ENCODE results near the gene RCSD1.

RCSD1 gene

DNA sequence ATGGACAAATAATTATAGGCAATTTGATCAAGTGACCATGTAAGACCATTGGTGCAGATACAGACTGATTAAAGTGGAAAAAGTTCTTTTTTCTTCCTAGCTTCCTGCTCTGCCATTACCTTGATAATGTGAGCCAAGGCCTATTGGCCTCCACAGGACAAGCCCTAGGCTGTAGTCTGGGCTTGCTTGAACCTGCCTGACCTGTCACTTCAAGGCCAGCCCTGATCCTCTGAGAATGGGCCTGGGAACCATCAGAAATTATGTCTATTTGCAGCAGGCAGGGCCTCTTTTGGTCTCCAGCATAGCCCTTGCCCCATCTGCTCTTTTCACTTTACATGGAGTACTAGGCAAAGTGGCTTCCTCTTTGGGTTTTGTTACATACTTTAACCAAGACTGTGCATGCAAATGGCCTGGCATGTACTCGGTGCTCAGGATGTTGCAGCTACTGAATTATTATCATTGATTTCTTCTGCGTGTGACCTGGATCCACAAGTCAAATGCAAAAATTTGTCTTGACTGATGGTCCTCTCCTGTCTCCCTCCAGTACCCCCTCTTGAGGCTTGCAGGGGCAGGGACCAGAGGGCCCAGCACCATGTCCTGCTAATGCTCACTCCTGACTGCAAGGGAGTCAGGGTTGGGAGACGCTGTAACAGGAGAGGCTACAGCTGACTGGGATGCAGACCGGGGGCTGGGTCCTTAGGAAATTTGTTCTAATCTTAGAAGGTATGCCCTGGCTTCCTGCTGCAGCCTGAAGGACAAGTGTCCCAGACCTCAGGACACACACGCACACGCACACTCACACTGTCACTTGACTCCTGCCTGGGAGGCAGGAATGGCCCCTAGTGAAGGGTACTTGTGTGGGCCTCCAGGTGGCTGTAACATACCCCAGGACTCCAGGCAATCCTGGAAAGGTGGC is 39.4 kb downstream of the RCSD1 start:
- DNase-seq: no peak

DNA sequence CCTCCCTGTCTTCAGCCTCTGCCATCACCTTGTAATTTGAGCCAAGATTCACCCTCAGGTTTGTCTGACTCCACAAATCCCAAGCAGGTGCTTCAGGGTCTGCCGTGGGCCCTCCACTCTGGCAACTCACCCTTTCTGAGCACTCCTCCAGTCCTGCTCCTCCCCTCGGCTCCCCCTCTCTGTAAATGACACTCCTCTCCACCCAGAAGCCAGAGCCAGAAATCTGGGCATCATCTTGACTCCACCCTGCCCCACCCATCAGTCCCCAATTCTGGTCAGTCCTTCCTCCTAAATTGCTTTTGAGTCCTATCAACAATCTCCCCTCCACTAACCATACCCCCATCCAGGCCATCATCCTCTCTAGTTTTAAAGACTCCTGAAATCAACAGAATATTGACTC is 40.5 kb downstream of the RCSD1 start:
- no peak for DNase-seq

DNA sequence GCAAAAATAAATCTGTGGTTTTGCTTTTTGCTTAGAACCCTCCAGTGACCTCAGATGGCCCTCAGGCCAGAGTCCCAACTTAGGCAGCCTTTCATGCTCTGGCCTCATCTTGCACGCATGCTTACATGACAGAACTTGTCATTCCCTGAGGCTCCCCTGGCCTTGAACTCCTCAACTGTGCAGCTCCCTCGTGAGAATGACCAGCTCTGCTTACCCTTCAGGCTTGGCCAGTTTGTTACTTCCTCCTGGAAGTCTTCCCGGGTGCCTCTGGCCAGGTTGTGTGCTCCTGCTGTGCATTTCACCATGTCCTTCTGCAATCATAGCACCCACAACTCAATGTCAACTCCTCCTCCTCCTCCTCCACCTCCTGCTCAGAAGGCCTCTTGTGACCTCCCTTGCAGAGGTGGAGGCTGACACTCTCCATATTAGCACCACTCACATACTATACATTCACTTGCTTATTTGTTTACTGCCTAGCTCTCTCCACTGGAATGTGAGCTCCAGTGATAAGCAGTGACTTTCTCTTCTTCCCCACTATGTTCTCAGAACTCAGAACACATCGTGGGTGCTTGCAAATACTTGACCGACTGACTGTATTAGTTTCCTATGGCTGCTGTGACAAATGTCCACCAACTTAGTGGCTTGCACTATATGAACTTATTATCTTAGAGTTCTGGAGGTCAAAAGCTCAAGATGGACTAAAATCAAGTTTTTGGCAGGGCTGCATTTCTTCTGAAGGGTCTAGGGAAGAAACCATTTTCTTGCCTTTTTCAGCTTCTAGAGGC is 41.9 kb downstream of the RCSD1 start:
- DNase-seq: no peak

DNA sequence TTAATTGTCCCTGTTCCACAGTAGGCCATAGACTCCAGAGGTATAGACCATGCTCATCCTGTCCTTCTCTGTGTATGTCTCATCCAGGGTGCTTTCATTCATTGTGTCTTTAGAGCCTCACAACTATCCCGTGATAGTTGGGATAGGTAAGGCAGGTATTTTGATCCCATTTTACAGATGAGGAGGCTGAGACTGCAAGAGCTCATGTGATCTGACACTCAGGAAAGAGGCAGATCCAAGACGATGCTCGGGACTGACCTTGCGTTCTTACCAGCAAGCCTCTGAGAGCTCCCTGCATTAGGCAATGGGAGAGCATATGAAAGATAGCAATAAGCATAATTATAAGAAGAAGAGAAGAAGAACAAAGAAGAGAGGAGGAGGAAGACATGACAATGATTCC is 42.8 kb downstream of the RCSD1 start:
- DNase-seq: no peak

DNA sequence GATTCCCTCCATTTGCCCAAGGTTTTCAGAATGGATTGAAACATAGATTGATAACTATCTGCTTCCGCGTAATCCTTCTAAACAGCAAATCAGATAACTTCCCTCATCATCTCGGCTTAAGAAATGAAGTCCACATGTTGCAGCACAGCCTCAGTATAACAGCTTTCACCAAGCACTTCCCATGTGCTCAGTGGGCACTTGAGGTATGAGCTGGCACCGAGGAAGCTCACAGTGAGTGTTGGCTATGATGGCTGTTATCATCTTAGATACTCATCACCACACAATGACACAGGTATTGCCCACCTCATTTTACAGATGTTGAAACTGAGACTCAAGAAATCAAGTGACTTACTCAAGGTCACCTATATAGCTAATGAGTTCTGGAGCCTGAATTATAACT is 43.2 kb downstream of the RCSD1 start:
- DNase-seq: no peak

DNA sequence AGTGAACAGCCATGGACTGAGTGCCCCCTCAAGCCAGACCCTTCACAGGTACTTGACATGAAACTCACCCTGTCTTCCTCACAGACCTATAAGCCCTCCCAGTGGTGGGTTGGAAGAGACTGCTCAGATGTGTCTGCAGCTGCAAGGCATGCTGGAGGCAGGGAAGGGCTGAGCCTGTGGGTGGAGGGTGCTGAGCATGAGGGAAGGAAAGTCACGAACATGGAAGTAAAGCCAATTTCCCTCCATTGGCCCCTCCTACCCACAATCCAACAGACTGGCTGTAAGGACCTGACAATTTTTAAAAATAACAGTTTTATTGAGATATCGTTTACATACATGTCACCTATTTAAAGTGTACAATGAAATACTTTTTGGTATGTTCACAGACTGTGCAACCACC is 44.1 kb downstream of the RCSD1 start:
- no peak for DNase-seq

DNA sequence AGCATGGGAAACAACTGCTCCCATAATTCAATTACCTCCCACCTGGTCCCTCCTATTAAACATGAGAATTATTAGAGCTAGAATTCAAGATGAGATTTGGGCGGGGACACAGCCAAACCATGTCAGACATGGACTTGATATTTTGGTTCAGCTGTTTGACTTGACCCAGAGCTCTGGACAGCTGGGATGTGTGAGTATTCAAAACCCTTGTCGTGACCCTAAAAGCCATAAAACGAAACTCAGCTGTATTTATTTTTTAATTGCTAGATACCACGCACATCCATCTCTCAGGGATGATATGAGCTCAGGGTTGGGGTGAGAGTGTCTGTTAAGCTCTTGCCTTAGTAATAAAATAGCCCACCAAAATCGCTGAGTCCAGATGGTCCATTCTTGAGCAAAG is 45.4 kb downstream of the RCSD1 start:
- no peak for DNase-seq

DNA sequence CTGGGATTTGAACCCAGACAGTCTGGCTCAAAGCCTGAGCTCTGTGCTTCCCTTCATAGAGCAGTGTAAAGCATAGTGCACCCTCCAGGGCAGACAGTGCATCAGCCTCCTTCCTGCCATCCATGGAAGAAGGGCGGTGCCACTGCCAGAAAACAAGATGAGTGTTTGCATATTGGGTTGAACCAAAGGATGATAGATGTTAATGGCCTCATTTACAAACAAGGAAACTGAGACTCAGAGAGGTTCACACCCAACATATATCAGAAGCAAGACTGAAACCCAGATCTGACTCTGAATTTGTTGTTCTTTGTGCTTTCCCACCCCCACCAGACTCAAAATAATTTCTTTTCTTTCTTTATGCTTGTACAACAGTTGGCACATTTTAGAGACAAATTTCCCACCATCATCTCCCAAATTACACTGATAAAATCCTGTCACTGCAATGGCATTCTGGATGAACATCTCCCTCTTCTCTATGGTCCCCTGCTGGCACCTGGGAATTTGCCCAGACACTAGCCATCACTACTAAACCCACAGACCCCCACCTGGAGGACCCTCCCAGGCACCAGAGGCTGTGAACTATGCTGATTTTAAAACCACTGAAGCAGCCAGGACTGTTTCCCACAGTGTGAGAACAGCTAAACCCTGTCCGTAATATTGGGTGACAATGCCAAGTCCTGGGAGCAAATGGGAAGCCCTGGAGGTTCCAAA is 46.3 kb downstream of the RCSD1 start:
- DNase-seq: no peak

DNA sequence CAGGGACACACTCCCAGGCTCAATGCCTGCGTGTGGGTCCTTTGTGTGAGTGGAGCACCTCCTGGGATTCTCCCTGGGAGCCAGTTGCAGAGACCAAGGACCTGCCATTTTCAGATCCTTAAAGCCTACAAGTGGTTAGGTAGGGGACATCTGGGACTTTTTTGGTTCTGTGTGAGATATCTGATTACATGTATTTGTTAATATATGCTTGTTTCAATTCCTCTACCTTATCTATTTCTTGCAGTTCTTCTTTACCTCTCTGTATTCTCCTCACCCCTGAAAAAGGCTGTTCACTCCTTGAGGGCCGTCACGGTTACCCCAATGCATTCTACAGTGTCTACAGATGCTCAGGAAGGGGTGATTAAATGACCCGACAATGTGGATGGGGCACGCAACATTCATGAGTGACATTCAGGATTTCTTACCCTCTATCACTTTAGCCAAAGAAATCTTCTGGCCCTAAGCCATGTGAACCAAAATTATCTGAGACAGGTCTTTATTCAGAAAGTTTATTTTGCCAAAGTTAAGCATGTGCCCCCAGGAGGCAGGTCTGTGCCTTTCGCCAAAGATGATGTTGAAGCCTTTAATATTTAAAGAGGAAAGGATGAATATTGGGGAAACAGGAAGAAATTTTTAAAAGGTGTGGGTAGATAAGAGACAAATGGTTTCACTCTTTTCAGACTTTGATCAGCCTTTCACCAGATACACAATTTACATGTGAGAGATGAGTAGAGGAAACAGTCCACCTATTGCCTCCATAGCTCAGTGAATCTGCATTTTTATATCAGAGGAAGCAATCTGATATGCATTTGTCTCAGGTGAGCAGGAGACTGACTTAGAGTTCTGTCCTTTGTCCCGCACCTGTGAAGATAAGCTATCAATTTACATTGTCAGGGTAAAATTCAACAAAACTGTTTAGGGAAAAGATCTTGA is 47.1 kb downstream of the RCSD1 start:
- DNase-seq: no peak

- no peak for DNase-seq
Measured at GRCh38 chr1:167678422-167678821, 48.4 kb downstream of the RCSD1 start.

- DNase-seq: no peak
Measured at GRCh38 chr1:167678838-167679237, 48.8 kb downstream of the RCSD1 start.

DNA sequence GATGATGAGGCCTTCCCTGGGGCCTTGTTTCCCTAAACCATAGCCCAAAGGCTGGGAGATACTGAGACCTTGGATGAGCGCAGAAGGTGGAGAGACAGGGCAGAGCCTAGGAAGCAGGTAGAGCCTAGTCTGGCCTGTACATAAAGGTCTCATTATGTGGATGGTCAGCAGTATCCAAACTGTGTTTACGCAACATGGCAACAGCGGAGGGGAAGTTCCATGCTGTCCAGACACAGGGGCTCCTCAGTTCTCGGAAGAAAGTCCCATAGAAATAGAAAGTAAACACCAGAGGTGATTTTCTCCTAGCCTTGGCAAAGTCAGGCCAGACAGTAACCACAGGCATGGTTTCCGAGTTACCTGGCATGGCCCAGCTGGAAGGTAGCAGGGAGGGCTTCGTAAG is 49.7 kb downstream of the RCSD1 start:
- DNase-seq: no peak

DNA sequence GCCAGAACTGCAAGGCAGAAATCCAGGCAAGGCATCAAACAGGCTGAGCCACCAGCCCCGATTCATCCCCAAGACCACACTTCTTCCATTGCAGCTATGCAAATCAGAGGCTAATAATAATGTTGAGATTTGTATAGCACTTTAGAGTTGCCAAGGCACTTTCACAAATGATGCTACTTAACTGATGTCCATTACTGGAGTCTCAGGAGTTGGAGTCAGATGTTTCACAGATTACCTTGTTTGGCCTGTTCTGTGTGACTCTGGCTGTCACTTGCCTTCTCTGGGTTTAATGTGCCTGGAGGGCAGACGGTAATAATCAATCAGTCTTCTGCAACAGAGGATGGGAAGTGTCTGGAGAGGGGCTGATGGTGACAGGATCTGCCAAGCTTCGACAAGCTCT is 51.0 kb downstream of the RCSD1 start:
- DNase-seq: no peak

- DNase-seq: no peak
Measured at GRCh38 chr1:167681451-167682098, 51.5 kb downstream of the RCSD1 start.

DNA sequence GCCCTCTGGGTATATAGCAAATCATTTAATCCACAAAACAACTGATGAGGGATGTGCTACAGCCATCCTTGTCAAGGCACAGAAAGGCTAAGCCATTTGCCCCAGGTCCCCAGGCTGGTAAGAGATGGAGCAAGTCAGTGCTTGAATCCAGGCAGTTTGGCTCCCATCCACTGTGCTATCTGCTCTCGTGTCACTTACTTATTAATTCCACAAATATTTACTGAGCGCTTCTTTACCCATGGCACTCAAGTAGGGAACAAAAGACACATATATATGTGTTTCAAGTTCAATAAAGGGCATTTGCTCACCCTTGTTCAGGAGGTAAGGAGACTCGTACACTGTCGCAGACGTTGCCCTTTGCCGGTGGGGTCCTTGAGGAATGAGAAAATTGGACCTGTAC is 53.2 kb downstream of the RCSD1 start:
- no peak for DNase-seq

GRCh38 chr1:167683641-167684502 is 53.8 kb downstream of the RCSD1 start:
- peak; percentile 47 for DNase-seq

DNA sequence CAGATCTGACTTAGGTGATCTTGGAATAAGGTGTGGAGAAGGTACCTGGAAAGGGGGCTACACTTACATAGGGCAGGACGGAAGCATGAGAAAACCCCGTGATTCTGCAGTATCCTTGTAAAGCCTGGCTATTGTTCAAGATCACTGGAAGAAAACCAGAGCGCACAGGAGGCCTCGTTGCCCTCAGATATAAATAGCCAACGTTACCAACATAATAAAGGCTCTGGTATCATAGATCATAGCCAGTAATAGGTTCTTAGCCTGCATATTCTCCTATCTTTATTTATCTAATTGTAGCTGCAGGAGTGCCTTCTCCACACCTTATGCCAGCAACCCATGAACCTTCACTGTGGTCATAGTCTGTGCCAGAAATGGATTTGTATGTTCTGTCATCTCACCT is 55.8 kb downstream of the RCSD1 start:
- DNase-seq: no peak

DNA sequence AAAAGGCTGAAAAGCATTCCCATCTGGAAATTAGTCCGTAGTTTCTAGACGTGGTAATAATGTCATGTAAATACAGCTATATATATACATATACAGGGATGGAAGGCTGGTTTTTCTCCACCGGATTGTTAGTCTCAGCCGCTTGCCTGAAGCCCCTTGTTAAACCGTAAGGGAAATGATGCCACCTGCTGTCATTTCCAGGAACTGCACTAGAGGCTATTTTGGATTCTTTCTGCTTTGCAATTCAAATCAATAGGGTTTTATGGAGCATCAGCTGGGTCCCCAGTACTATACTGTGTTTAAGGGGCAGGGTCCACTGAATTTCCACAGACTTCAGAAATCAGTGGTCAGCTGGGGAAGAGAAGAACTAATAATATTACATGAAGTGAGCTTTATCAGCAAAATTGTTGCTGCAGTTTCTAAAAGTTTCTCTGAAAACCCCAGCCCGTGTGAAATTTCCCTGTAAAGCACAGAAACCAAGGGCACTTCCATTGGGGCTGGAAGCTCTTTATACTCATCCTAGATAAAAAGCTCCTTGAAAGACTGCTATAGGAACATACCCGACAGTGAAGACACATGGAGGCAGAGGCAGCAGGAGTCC is 58.0 kb downstream of the RCSD1 start:
- peak; percentile 73 for DNase-seq

GRCh38 chr1:167689567-167689920 is 59.5 kb downstream of the RCSD1 start:
- DNase-seq: no peak

- no peak for DNase-seq
Measured at GRCh38 chr1:167690053-167690452, 60.0 kb downstream of the RCSD1 start.
